GM12864 (cell line): ENCODE results near the gene SEPTIN12.

Source experiments
- DNase-seq: peaks from one replicate; pipeline ENCODE4 v3.0.0-alpha.2; 2011; ENCODE audit warnings: low read depth
- H3K4me3 ChIP-seq: 2 replicates; pipeline ENCODE4 v1.5.1; 2011; ENCODE audit warnings: mild to moderate bottlenecking, low read depth, low read length, control low read depth
- CTCF ChIP-seq: IDR thresholded peaks from 2 replicates; pipeline ENCODE4 v1.5.1; 2011; ENCODE audit warnings: low read depth, mild to moderate bottlenecking, moderate library complexity, low read length, control low read depth, inconsistent platforms; ENCODE audit errors: missing control alignments

SEPTIN12 gene

DNA sequence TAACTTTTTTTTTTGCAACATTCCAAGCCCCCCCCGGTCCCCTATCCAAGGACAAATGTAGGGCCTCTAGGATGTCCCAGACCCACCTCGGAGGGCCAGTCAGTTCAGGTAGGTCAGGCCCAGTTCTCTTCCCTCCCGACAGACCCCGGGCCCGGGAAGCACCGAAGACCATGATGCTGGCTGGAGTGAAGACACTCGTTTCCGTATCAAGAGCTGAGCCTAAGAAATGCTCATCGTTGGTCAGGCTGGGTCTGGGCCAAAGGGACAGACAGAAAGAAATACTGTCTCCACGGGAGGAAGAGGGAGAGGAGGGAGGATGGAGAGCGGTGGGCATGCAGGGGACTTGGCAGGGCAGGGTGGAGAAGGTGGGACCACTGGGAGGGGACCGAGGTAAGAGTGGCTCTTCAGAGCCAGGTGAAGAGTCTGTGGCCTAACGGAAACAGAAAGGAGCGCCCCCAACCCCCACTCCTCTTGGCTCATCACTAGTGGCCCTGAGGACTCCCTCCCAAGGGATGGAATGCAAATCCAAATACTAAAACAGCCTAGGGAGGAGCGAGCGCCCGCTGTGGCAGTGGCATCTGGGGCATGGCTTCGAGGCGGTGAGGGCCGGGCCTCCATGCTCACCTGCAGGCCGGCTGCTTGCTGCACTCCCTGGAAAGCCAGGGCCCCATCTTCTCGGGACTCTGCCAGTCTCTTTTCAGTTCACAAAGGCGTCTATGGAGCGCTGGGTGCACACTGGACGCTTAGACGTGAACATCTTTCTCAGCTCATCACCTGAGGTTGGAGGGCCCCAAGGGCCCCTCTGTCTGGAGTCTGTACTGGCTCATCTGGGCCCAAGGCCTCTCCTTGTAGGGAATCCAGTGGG is 16.0 kb upstream of the SEPTIN12 start:
- TF ChIP-seq CTCF: no peak
- no peak for DNase-seq
- no peak overlapping the region for H3K4me3 ChIP-seq

DNA sequence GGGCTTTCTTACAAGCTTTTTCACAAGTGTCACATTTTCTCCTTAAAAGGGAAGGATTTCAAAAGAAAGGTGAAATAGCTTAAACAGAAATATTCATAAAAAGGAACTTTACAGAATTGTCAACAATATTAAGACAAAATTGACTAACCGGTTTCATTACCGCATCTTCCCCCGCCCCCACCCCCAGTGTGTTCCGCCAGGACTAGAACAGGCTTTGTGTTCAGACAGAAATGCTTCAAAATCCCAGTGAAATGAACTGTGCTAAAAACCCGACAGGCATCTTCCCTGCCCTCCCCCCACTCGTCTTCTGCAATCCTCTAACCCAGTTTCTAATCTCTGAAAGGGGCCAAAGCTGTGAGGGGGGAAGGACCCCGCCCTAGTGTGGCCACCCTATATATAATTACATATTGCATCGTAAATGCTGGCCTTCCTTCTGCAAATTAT is 15.3 kb upstream of the SEPTIN12 start:
- no peak for DNase-seq
- no peak for TF ChIP-seq CTCF
- no peak overlapping the region; the same call in 1 of the 2 replicates for H3K4me3 ChIP-seq

DNA sequence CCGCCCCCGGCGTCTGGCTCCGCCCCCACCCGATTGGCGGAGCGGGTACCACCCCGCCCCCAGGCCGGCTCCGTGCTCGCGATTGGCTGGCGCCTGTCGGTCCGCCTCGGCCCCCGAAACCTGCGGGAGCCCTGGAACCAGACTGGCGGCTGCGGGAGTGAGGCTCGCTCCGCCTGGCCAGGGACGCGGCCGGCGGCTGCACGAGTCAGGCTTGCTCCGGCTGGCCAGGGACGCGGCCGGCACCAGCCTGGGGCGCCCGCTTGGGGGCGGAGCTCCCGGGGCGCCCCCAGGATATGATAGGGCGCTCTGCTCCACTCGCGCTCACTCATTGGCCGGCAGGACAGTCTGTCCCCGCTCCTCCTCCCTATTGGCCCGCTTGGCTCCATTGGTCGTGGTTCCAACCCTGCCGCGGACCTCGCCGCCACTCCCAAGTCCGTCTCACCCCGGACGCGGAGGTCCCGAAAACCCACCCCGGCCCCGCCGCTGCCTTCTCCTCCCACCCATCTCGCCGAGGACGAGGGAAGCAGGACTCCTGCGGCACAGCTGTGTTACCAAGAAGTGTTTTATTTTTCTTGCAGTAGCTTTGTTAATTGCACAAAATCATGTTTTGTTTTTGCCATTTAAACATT is 14.6 kb upstream of the SEPTIN12 start:
- peak overlapping the region; percentile 77 for H3K4me3 ChIP-seq
- peak; percentile 67 for DNase-seq
- TF ChIP-seq CTCF: no peak

DNA sequence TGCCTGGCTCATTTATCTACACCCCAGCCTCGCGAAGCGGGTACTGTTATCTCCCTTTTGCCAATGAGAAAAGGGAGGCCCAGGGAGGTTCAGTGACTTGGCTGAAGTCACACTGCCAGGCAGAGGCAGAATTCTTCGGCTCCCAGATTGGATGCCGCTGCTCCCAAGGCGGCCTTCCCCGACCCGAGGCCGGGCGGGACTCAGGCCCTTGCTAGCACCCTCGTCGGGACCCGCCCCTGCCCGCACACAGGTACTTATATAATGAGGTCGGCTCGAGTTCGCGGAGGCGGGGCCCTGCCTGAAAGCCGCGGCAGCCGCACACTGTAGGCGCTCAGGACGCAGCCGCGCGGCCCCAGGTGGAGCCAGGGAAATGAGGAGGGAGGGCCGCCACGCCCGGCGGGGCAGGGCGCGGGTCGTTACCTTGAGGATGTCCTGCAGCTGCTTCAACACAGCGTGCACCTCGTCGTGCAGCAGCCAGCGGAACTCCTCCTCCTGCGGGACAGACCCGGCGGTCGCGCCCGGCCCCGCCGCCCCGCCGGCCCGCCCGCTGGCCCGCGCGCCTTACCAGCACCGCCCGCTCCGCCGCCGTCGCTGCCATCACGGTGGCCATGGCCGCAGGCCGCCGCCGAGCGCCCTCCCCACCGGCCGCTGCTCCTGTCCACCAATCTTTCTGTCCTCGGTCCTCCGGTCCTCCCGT is 14.0 kb upstream of the SEPTIN12 start, which contains the start of gene ROGDI:
Gene ROGDI (minus strand): TSS at position 672 of the 697 bp plus-strand sequence. CDS start 62 bp downstream, at position 610.
- peak; percentile 57 for DNase-seq
- no peak for TF ChIP-seq CTCF
- H3K4me3 ChIP-seq: peak within 1 kb of the TSS; percentile 77

GRCh38 chr16:4801051-4801961 is 13.2 kb upstream of the SEPTIN12 start:
- no peak for DNase-seq
- H3K4me3 ChIP-seq: peak overlapping the region; percentile 77
- TF ChIP-seq CTCF: no peak
